Kidney tubule cell (primary cell): ENCODE measurements around the gene TEX30.
A peak's percentile ranks its signal among the peaks of the same experiment; 100 is the strongest.

Experiments
- DNase-seq: peaks from one replicate; pipeline ENCODE4 v3.0.0-alpha.2; 2018; ENCODE audit warnings: low spot score

TEX30 gene

GRCh38 chr13:102779436-102780159, 6.0 kb upstream of the TEX30 start:
- no peak for DNase-seq

DNA sequence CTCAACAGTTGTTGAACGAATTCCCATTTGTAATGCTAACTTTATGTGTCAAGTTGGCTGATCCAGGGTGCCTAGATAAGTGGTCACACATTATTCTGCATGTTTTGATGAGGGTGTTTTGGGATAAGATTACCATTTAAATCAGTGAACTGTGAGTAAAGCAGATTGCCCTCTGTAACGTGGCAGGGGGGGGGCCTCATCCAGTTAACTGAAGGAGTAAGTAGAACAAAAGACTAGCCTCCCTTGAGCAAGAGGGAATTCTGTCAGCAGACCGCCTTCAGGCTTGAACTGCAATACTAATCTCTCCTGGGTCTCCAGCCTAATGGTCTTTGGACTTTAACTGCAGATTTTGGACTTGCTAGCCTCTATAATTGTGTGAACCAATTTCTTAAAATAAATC, 4.2 kb upstream of the TEX30 start:
- no peak for DNase-seq

GRCh38 chr13:102776271-102776670, 2.7 kb upstream of the TEX30 start:
- no peak for DNase-seq

DNA sequence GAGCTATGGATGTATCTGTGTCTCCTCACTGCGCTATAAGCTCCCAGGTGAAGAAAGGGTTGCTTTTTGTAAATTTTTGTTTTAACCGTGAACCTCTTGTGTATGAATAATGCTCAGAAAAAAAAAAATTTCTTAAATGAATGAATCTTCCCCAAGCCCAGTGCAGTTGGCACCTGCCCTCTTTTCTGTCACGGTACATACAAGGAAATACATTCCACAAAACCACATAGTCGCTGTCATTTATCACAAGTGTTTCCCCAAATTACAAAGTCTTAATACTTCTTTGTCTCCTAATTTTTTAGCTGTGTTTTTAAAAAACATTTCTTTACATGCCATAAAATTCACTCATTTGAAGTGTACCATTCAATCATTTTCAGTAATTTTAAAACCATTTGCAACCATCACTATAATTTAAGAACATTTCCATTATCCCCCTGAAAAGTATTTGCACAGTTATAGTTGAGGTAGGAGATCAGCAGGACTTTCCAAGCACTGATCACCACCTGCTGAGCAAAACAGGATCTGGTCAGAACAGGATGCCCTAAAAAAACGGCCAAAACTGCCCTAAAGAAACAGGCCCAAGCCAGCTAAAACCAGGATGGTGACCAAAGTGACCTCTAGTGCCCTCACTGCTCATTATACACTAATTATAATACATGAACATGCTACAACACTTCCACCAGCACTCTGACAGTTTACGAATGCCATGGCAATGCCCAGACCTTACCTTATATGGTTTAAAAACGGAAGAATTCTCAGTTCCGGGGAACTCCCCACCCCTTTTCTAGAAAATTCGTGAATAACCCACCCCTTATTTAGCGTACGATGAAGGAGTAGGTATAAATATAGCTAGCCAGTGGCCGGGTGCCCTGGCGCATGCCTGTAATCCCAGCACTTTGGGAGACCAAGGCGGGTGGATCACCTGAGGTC, 1.3 kb upstream of the TEX30 start:
- peak; percentile 28 for DNase-seq

DNA sequence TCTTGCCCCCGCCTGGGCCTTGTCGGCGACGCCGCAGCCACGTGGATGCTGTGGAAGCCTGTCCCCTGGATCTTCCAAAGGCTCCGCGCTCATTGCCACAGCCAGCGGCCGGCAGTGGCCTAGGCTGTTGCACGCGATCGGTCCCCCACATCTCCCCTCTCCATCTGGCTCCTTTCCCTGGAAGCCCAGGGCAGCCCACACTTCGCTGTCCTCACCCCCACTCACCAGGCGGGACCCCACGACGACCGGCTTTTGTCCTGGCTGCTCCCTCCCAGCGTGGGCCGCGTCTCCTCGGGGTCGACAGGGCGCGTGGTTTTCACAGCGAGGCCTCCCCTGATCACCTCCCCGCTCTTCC, 605 bp upstream of the TEX30 start:
- DNase-seq = no peak

DNA sequence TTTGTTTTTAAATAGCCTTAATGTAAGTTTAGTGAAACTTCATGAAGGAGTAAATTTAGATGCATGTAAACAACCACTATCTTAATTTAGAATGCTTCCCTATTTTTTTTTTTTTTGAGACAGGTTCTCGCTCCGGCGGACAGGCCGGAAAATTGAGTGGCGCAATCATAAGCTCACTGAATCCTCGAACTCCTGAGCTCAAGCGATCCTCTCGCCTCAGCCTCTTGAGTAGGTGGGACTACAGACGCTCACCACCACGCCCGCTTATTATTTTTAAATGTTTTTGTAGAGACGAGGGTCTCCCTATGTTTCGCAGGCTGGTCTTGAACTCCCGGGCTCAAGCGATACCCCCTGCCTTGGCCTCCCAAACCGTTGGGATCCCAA, 1.6 kb downstream of the TEX30 start:
- DNase-seq = no peak

GRCh38 chr13:102771298-102772041, 2.1 kb downstream of the TEX30 start:
- no peak for DNase-seq

DNA sequence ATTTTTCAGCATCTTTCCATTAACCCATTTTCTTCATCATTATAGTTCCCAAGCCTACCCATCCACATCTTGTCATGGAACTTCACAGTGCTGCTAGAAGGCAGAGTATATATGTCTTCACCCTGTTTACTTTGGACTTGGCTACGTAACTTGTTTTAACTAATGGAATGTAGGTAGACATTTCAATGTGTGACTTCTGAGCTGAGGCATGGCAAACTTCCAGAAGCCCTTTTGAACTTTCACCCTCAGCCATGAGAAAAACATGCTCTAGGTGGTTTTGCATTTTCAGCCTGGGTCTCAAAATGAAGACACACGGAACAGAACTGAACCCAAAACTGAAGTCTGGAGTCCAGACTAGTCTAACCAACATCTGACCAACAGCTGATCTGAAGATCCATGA, 3.2 kb downstream of the TEX30 start:
- peak; percentile 39 for DNase-seq

DNA sequence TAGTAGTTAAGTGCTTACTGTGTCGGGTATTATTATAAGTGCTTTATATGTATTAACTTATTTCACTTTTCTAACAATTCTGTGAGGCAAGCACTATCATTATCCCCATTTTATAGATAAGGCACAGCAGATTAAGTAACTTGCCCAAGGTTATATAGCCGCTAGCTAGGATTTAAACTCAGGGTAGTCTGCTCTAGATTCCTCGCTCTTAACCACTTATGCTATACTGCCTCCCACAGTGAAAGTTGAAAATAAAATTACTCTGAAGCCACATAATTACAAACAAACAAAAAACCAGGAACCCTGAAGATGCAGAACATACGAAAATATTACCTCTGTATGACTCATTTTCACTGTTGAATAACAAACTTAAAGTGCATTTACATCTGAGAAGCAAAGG, 3.9 kb downstream of the TEX30 start:
- DNase-seq = no peak

DNA sequence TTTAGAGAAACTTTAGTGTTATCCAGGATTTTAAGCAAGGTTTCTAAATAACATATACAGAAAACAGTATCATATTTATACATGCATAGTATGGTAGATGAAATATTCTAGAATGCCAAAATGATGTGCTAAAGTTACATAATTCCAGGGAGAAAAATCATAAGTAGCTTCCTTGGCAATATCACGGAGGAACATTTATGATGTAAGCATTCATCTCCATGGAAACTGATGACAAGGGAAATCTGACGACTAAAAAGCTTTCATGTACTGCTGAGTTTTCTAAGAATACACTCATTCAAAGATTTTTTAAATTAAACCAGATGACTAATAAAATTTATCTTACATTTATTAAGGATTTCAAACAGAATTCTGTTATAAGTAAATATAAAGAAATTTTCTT, 4.7 kb downstream of the TEX30 start:
- DNase-seq = no peak

GRCh38 chr13:102763741-102764140, 9.8 kb downstream of the TEX30 start:
- no peak for DNase-seq

GRCh38 chr13:102761071-102761470, 12.5 kb downstream of the TEX30 start:
- no peak for DNase-seq

DNA sequence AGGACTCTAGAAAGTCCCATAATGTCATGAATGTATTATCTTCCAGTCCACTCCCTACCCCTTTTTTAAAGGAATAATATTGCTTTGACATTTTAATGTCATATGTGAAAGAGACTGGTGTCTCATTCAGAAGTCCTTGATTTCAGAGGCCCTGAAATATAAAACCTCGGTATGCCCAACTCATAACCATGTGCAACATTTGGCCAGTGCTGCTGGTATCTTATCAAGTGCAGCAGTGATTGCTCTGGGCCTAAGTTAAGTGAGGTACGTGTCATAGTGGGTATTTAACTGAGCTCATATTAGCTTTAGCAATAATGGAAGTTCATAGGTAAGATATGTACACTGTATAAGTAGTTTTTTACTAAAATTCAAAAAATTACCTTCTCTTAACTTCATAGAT, 14.7 kb downstream of the TEX30 start:
- DNase-seq = no peak

- no peak for DNase-seq
Observed at GRCh38 chr13:102757006-102757405, 16.6 kb downstream of the TEX30 start.

DNA sequence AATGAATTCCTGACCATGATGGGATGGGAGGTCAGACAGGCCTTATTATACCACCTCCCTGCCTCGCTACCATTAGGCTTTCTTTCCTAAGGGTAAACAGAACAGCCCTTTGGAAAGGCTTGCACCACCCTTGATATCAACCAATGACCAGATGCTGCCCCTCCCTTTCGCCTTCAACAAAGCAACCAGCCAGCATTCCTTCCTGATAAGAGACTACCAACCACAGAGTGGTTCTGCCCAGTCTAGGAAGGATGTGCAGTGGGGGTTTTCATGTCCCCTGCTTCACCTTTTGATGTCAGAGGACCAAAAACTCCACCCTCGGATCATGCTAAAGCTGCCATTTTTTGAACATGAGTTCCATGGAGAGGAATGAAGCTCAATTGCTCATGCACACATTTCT, 21.7 kb downstream of the TEX30 start:
- no peak for DNase-seq

DNA sequence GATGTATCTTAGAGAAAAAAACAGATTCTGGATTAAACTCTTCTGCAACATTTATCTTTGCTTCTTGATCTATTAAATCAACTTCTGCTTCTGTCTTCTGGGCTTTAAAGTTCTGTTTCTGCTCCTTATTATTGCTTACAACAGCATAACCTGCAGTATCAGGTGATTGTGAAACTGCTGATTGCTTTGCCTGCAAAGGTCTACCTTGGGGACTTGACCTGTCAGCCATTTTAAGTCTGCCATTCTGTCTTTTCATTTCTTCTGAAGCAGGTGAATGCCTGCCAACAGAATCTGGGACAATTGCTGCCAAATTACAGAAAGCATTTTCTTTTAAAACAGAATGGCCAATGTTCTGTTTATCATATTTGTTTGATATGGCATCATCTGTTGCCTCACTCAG, 31.1 kb downstream of the TEX30 start:
- DNase-seq = no peak

DNA sequence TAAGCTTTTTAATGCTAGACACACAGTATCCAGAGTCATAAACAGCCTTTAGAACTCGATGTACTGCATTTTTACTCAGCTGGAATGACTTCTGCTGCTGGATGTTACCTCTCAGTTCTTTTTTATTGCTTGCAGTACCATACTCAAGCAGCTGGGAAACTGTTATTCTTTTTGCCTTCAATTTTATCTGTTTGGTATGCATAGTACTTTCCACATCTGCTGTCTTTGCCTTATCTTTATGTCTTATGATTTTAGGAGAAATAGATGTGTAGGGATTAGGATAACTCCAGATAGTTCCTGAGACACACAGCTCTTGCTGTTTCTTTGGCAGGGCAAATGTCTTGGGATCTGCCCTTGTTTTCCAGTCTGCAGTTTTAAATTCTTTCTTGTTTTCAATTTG, 31.5 kb downstream of the TEX30 start:
- no peak for DNase-seq

GRCh38 chr13:102729560-102730270, 43.9 kb downstream of the TEX30 start:
- DNase-seq = peak; percentile 64

- peak; percentile 31 for DNase-seq
Observed at GRCh38 chr13:102726430-102726829, 47.2 kb downstream of the TEX30 start.

GRCh38 chr13:102724923-102725322, 48.7 kb downstream of the TEX30 start:
- DNase-seq = peak; percentile 69

DNA sequence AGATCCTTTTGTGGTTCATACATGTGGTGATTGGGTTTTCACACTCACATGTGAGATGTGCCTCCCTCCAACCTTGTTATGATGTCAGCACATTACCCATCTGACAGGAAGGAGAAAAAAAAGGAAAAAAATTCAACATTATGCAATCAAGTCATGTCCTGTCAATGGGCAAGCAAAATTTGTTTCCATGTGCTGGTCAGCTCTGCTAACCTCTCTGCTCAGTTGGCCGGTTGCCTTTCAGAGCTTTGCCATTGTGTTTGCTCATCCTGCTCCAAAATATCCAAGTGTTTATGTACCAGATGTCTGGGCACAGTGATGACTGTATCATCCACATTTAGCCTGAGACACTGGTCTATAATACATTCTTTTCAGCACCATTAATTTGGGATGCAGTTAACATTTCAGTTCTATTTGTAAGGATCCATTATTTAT, 51.8 kb downstream of the TEX30 start:
- DNase-seq = peak; percentile 9

GRCh38 chr13:102718746-102719145, 54.8 kb downstream of the TEX30 start:
- no peak for DNase-seq
